ENCODE measurements around the gene INPP5B.
"Not testable (repeated sequence)": the region's sequence is repeated elsewhere in the genome, so short reads cannot be mapped to it uniquely, and the experiment has no call there.

INPP5B gene

GRCh38 chr1:37940299-37940947 lies 6.4 kb downstream of the INPP5B start:
- H3K4me3 ChIP-seq (ENCODE audit: low read depth, low read length) = no peak overlapping the region
- DNase-seq (ENCODE audit: low read depth) = no peak
- TF ChIP-seq CTCF (IDR thresholded peaks at IDR 0.05; ENCODE audit: insufficient read depth, low read depth, low read length, missing control alignments) = no peak

GRCh38 chr1:37936760-37937159 lies 10.1 kb downstream of the INPP5B start:
- DNase-seq (ENCODE audit: low read depth); H3K4me3 ChIP-seq (ENCODE audit: low read depth, low read length): not testable (repeated sequence)

GRCh38 chr1:37932759-37933158 lies 14.1 kb downstream of the INPP5B start:
- DNase-seq (ENCODE audit: low read depth) = no peak
- TF ChIP-seq CTCF (IDR thresholded peaks at IDR 0.05; ENCODE audit: insufficient read depth, low read depth, low read length, missing control alignments) = no peak
- H3K4me3 ChIP-seq (ENCODE audit: low read depth, low read length) = no peak overlapping the region

GRCh38 chr1:37931361-37932158 lies 15.3 kb downstream of the INPP5B start:
- DNase-seq (ENCODE audit: low read depth) = peak; percentile 96
- H3K4me3 ChIP-seq (ENCODE audit: low read depth, low read length) = peak overlapping the region; percentile 69
- TF ChIP-seq CTCF (IDR thresholded peaks at IDR 0.05; ENCODE audit: insufficient read depth, low read depth, low read length, missing control alignments) = no peak

GRCh38 chr1:37931102-37931360 lies 15.8 kb downstream of the INPP5B start:
- H3K4me3 ChIP-seq (ENCODE audit: low read depth, low read length) = peak overlapping the region; percentile 69
- peak; percentile 25 for DNase-seq (ENCODE audit: low read depth)
- no peak for TF ChIP-seq CTCF (IDR thresholded peaks at IDR 0.05; ENCODE audit: insufficient read depth, low read depth, low read length, missing control alignments)

- TF ChIP-seq CTCF (IDR thresholded peaks at IDR 0.05; ENCODE audit: insufficient read depth, low read depth, low read length, missing control alignments) = no peak
- H3K4me3 ChIP-seq (ENCODE audit: low read depth, low read length) = peak overlapping the region; percentile 69
- peak; percentile 65 for DNase-seq (ENCODE audit: low read depth)
These were observed 16.4 kb downstream of the INPP5B start for GRCh38 chr1:37930246-37931101.

Data from GM12865 (cell line).